ENCODE measurements around the gene KATNA1.

KATNA1 gene

DNA sequence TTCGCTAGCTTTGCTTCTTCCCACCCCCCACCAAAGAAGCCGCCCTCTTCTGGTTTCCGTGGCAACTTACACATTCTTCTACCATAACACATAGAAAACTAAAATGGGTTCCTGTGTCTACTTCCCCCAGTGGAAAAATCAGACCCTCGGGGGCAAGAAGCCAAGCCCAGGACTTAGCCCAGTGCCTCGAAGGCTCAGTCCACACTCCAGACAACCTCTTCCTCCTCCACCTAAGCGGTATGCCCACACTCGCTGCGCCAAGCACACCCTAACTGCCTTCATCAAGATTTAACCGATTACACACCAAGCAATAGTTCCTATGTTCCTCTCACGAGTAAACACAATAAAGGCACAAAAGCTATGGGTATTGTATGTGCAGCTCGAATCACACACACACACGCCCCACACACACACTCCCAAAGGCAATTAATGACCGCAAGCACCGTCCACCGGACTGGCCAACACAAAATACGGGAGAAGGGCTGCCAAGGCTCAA is 103.2 kb downstream of the KATNA1 start:
- peak in 1 of 3 experiments; percentile 13 for DNase-seq (ENCODE audit: low read depth in 2 of 3, low spot score in 2 of 3)

Data from activated CD8-positive, alpha-beta memory T cell treated with anti-CD3 and anti-CD28 coated beads for 48 hours (primary cell).